HCT116 (cell line): ENCODE measurements around the gene ZNF66. TPM values are rescaled to one million over a fixed set of nuclear protein-coding genes. Genes with fewer than 3 reads are reported as not detected.

ENCODE experiments used
- ATAC-seq: fragments of 200-7000 bp; cut with Tn5 transposase; 2 replicates; pipeline ENCODE4 v1.9.1; 2020; ENCODE audit warnings: mild to moderate bottlenecking, moderate library complexity
- BruUV-seq: library from RNA; stranded (reverse); fragments of 400-500 nt; replicated peaks from 2 replicates; lab custom pipeline; 2021; lab: Mats Ljungman, UMichigan
- CTCF ChIA-PET: fragments of 300-600 bp; sonication (Branson Sonifier 250); formaldehyde crosslinking; loops from one replicate; lab custom pipeline; 2021; ENCODE audit warnings: antibody characterized with exemption; lab: Charles Lee
- POLR2A ChIA-PET: fragments of 300-600, 350-600 bp; sonication (Branson Sonifier 250); formaldehyde crosslinking; loops from one replicate; lab custom pipeline; 2021; ENCODE audit warnings: antibody characterized with exemption; lab: Charles Lee
- RAD21 ChIA-PET, 2 experiments: fragments of 300-600 bp; sonication (Branson Sonifier 250); formaldehyde crosslinking; loops; one replicate each; lab custom pipeline; 2023; ENCODE audit warnings: low total read pairs in 2 of 2; ENCODE audit not compliant: uncharacterized antibody in 2 of 2, unreplicated experiment in 2 of 2, low non-redundant PET in 1 of 2; lab: Charles Lee
- DNase-seq: peaks from one replicate; pipeline ENCODE4 v3.0.0-alpha.2; 2010; ENCODE audit warnings: low read depth, low spot score
- H2AFZ ChIP-seq: fragments of 200-600 bp; shearing (Covaris generic), sonication (generic); 2 replicates; pipeline ENCODE4 v1.6.1; 2017; ENCODE audit warnings: low read depth, mixed run types, mixed read lengths, antibody characterized with exemption, low read length; ENCODE audit not compliant: poor library complexity, severe bottlenecking
- H3K27ac ChIP-seq: 2 replicates; pipeline ENCODE4 v1.5.1; 2012; ENCODE audit warnings: low read depth, low read length
- H3K27me3 ChIP-seq: fragments of 200-600 bp; sonication (generic); 2 replicates; pipeline ENCODE4 v1.6.1; 2016; ENCODE audit warnings: mixed run types, low read length, mixed read lengths; ENCODE audit not compliant: insufficient read depth
- H3K36me3 ChIP-seq, 2 experiments: fragments of 200-500 bp in 1 of 2; fragments of 200-600 bp in 1 of 2; sonication (Bioruptor generic) in 1 of 2; sonication (generic) in 1 of 2; 2 replicates each; pipeline versions ENCODE4 v1.5.1 to v1.6.1; 2014 to 2016; ENCODE audit warnings: low read length in 2 of 2, inconsistent platforms in 1 of 2, mixed read lengths in 1 of 2, mixed run types in 1 of 2; ENCODE audit not compliant: insufficient read depth in 2 of 2, control insufficient read depth in 1 of 2
- H3K4me1 ChIP-seq, 2 experiments: fragments of 200-600 bp in 1 of 2; sonication (generic) in 1 of 2; 2 replicates each; pipeline versions ENCODE4 v1.5.1 to v1.6.1; 2012 to 2017; ENCODE audit warnings: low read length in 2 of 2, inconsistent platforms in 1 of 2, mild to moderate bottlenecking in 1 of 2, mixed read lengths in 1 of 2, mixed run types in 1 of 2, moderate library complexity in 1 of 2; ENCODE audit not compliant: insufficient read depth in 2 of 2, control insufficient read depth in 1 of 2
- H3K4me2 ChIP-seq: fragments of 200-600 bp; sonication (generic); 2 replicates; pipeline ENCODE4 v1.6.1; 2017; ENCODE audit warnings: mixed run types, low read length, mixed read lengths
- H3K4me3 ChIP-seq, 2 experiments: fragments of 200-600 bp in 1 of 2; sonication (generic) in 1 of 2; replicated peaks in 1 of 2; 2 replicates each; pipeline ENCODE4 v1.5.1; 2011 to 2016; ENCODE audit warnings: low read length in 2 of 2, control low read depth in 1 of 2, low read depth in 1 of 2, mild to moderate bottlenecking in 1 of 2, mixed read lengths in 1 of 2, mixed run types in 1 of 2
- H3K79me2 ChIP-seq: fragments of 200-600 bp; sonication (generic); 2 replicates; pipeline ENCODE4 v1.6.1; 2017; ENCODE audit warnings: mild to moderate bottlenecking, mixed run types, low read length, moderate library complexity, mixed read lengths; ENCODE audit not compliant: insufficient read depth
- H3K9ac ChIP-seq: fragments of 200-600 bp; sonication (generic); 2 replicates; pipeline ENCODE4 v1.6.1; 2016; ENCODE audit warnings: low read length, mixed read lengths
- H3K9me2 ChIP-seq: fragments of 200-600 bp; sonication (generic), shearing (Covaris generic); 2 replicates; pipeline ENCODE4 v1.6.1; 2017; ENCODE audit warnings: mixed run types, mild to moderate bottlenecking, moderate library complexity; ENCODE audit not compliant: insufficient read depth
- H3K9me3 ChIP-seq, 2 experiments: fragments of 200-500 bp in 1 of 2; fragments of 200-600 bp in 1 of 2; sonication (Bioruptor generic) in 1 of 2; sonication (generic) in 1 of 2; 2 replicates each; pipeline ENCODE4 v1.6.1; 2014 to 2017; ENCODE audit warnings: low read length in 2 of 2, mixed read lengths in 2 of 2, inconsistent platforms in 1 of 2, low read depth in 1 of 2, mild to moderate bottlenecking in 1 of 2, mixed run types in 1 of 2, moderate library complexity in 1 of 2; ENCODE audit not compliant: control insufficient read depth in 1 of 2, insufficient read depth in 1 of 2
- H4K20me1 ChIP-seq: fragments of 200-600 bp; sonication (generic), shearing (Covaris generic); 2 replicates; pipeline ENCODE4 v1.6.1; 2017; ENCODE audit warnings: mixed run types, mild to moderate bottlenecking, moderate library complexity; ENCODE audit not compliant: insufficient read depth
- ATF3 ChIP-seq: IDR thresholded peaks from 2 replicates; pipeline ENCODE4 v1.6.1; 2012
- CBX3 ChIP-seq: IDR thresholded peaks from 2 replicates; pipeline ENCODE4 v1.6.1; 2012; ENCODE audit warnings: low read depth
- CEBPB ChIP-seq: IDR thresholded peaks from 2 replicates; pipeline ENCODE4 v1.6.1; 2012; ENCODE audit warnings: low read depth
- ELF1 ChIP-seq: IDR thresholded peaks from 2 replicates; pipeline ENCODE4 v1.6.1; 2012; ENCODE audit warnings: low read depth, borderline replicate concordance
- EZH2 ChIP-seq: fragments of 200-600 bp; sonication (generic); IDR thresholded peaks from 2 replicates; pipeline ENCODE4 v1.6.1; 2017; ENCODE audit warnings: antibody characterized with exemption, mixed run types
- EZH2phosphoT487 ChIP-seq: fragments of 200-600 bp; IDR thresholded peaks from 2 replicates; pipeline ENCODE4 v1.6.1; 2018; ENCODE audit warnings: antibody characterized with exemption, borderline replicate concordance
- FOSL1 ChIP-seq: IDR thresholded peaks from 2 replicates; pipeline ENCODE4 v1.6.1; 2012; ENCODE audit warnings: low read depth
- JUND ChIP-seq: IDR thresholded peaks from 2 replicates; pipeline ENCODE4 v1.6.1; 2012
- POLR2A ChIP-seq: IDR thresholded peaks from 2 replicates; pipeline ENCODE4 v1.7.0; 2011; ENCODE audit warnings: borderline replicate concordance; ENCODE audit not compliant: insufficient read depth, insufficient read length; ENCODE audit errors: extremely low read depth
- POLR2AphosphoS5 ChIP-seq: IDR thresholded peaks from 2 replicates; pipeline ENCODE4 v1.6.1; 2011; ENCODE audit warnings: mild to moderate bottlenecking, low read depth, low read length, moderate library complexity
- SIN3A ChIP-seq: IDR thresholded peaks from 2 replicates; pipeline ENCODE4 v1.6.1; 2012; ENCODE audit warnings: low read depth
- SP1 ChIP-seq: IDR thresholded peaks from 2 replicates; pipeline ENCODE4 v1.6.1; 2012; ENCODE audit warnings: low read depth
- SRF ChIP-seq: IDR thresholded peaks from 2 replicates; pipeline ENCODE4 v1.6.1; 2012; ENCODE audit warnings: low read depth
- ZBTB33 ChIP-seq: IDR thresholded peaks from 2 replicates; pipeline ENCODE4 v1.6.1; 2011; ENCODE audit warnings: mild to moderate bottlenecking, low read length, moderate library complexity; ENCODE audit not compliant: insufficient replicate concordance; ENCODE audit errors: extremely low read depth
- ZNF274 ChIP-seq: fragments of 200-500 bp; sonication (Bioruptor generic); IDR thresholded peaks from 2 replicates; pipeline ENCODE4 v1.6.1; 2014; ENCODE audit warnings: mild to moderate bottlenecking, low read depth, low read length, inconsistent platforms
- intact Hi-C: fragments of 100-400 bp; cut with micrococcal nuclease; formaldehyde crosslinking; loops from 2 replicates; pipeline ENCODE4 v1.10.0; 2022
- total RNA-seq: library from RNA; stranded (reverse); gene quantifications from one replicate; pipeline ENCODE4 v1.2.1, GENCODE V29; 2021; ENCODE audit not compliant: unreplicated experiment
- TF ChIP-seq, protein P1 (sequence below): IDR thresholded peaks from 2 replicates; pipeline ENCODE4 v1.6.1; 2012; ENCODE audit warnings: low read depth

ZNF66 gene
- total RNA-seq, 1 experiment from 2014 or later, result not detected

GRCh38 chr19:20787786-20788185 lies 11.7 kb downstream of the ZNF66 start:
- Histone ChIP-seq H3K9ac (no peak overlapping the region), H2AFZ (no peak overlapping the region), H3K79me2 (no peaks in the 10 kb centered on the region), H3K4me3 (no peak overlapping the region), H3K27ac (no peak overlapping the region), H3K9me2 (no peaks in the 10 kb centered on the region), H3K36me3 (no peaks in the 10 kb centered on the region), H3K4me2 (no peak overlapping the region), H3K4me1 (no peaks in the 10 kb centered on the region), H3K27me3 (no peaks in the 10 kb centered on the region), H4K20me1 (no peaks in the 10 kb centered on the region), H3K9me3 (no peaks in the 10 kb centered on the region)
- ATAC-seq (no peak), DNase-seq (no peak)
- RAD21 ChIA-PET, result no interaction called here
- intact Hi-C loops, result no loop called here
- TF ChIP-seq CBX3, result no peak
- no peak for TF ChIP-seq SP1
- no peak for TF ChIP-seq POLR2AphosphoS5
- no peak for TF ChIP-seq POLR2A
- TF ChIP-seq ELF1, result no peak
- TF ChIP-seq, protein P1, sequence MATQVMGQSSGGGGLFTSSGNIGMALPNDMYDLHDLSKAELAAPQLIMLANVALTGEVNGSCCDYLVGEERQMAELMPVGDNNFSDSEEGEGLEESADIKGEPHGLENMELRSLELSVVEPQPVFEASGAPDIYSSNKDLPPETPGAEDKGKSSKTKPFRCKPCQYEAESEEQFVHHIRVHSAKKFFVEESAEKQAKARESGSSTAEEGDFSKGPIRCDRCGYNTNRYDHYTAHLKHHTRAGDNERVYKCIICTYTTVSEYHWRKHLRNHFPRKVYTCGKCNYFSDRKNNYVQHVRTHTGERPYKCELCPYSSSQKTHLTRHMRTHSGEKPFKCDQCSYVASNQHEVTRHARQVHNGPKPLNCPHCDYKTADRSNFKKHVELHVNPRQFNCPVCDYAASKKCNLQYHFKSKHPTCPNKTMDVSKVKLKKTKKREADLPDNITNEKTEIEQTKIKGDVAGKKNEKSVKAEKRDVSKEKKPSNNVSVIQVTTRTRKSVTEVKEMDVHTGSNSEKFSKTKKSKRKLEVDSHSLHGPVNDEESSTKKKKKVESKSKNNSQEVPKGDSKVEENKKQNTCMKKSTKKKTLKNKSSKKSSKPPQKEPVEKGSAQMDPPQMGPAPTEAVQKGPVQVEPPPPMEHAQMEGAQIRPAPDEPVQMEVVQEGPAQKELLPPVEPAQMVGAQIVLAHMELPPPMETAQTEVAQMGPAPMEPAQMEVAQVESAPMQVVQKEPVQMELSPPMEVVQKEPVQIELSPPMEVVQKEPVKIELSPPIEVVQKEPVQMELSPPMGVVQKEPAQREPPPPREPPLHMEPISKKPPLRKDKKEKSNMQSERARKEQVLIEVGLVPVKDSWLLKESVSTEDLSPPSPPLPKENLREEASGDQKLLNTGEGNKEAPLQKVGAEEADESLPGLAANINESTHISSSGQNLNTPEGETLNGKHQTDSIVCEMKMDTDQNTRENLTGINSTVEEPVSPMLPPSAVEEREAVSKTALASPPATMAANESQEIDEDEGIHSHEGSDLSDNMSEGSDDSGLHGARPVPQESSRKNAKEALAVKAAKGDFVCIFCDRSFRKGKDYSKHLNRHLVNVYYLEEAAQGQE, result no peak
- TF ChIP-seq FOSL1, result no peak
- no peak for TF ChIP-seq CEBPB
- TF ChIP-seq ATF3, result no peak
- TF ChIP-seq SRF, result no peak
- no peak for TF ChIP-seq EZH2phosphoT487
- TF ChIP-seq SIN3A, result no peak
- TF ChIP-seq EZH2, result no peak
- TF ChIP-seq ZBTB33, result no peak
- TF ChIP-seq JUND, result no peak
- no peak for TF ChIP-seq ZNF274
- CTCF ChIA-PET, result no interaction called here
- BruUV-seq, result no TSS peak
- POLR2A ChIA-PET, result no interaction called here
